Liver (tissue), 9 donors: ENCODE measurements around the gene DRAP1. TPM values are rescaled to one million over a fixed set of nuclear protein-coding genes. Genes with fewer than 3 reads are reported as not detected.

Experiments
- DNase-seq: peaks from one replicate; pipeline ENCODE4 v3.0.0-alpha.2; 2017; ENCODE audit warnings: low spot score
- H3K27ac ChIP-seq, 2 donors: one replicate each; pipeline ENCODE4 v1.7.0; 2013; ENCODE audit warnings: inconsistent platforms in 2 of 2, low read length in 2 of 2, control low read depth in 1 of 2, low read depth in 1 of 2, mild to moderate bottlenecking in 1 of 2
- H3K27me3 ChIP-seq, 4 donors: one replicate each; pipeline versions ENCODE4 v1.6.1 to v1.7.0; 2013; ENCODE audit warnings: low read length in 3 of 4, inconsistent platforms in 1 of 4, mild to moderate bottlenecking in 1 of 4, moderate library complexity in 1 of 4; ENCODE audit not compliant: control insufficient read depth in 4 of 4, insufficient read depth in 4 of 4
- H3K36me3 ChIP-seq, 4 donors: one replicate each; pipeline versions ENCODE4 v1.6.1 to v1.7.0; 2013; ENCODE audit warnings: low read length in 3 of 4, mild to moderate bottlenecking in 3 of 4, low read depth in 1 of 4, moderate library complexity in 1 of 4; ENCODE audit not compliant: control insufficient read depth in 4 of 4, insufficient read depth in 3 of 4
- H3K4me1 ChIP-seq, 4 donors: one replicate each; pipeline versions ENCODE4 v1.6.1 to v1.7.0; 2013; ENCODE audit warnings: low read length in 3 of 4, mild to moderate bottlenecking in 3 of 4, moderate library complexity in 1 of 4; ENCODE audit not compliant: control insufficient read depth in 4 of 4, insufficient read depth in 4 of 4
- H3K4me3 ChIP-seq, 3 donors: one replicate each; pipeline versions ENCODE4 v1.6.1 to v1.7.0; 2013; ENCODE audit warnings: low read length in 3 of 3, control low read depth in 1 of 3, low read depth in 1 of 3, mild to moderate bottlenecking in 1 of 3
- H3K9ac ChIP-seq, 2 donors: one replicate each; pipeline ENCODE4 v1.7.0; 2013; ENCODE audit warnings: low read length in 2 of 2, mild to moderate bottlenecking in 2 of 2, moderate library complexity in 2 of 2, control low read depth in 1 of 2, low read depth in 1 of 2
- H3K9me3 ChIP-seq, 4 donors: one replicate each; pipeline versions ENCODE4 v1.6.1 to v1.7.0; 2013; ENCODE audit warnings: low read length in 3 of 4; ENCODE audit not compliant: control insufficient read depth in 4 of 4
- FOXA1 ChIP-seq: IDR thresholded peaks from 2 replicates; pipeline ENCODE4 v1.6.1; 2016; ENCODE audit warnings: antibody characterized with exemption
- FOXA2 ChIP-seq: IDR thresholded peaks from 2 replicates; pipeline ENCODE4 v1.6.1; 2016; ENCODE audit warnings: antibody characterized with exemption
- HNF4A ChIP-seq, 2 donors: conservative IDR thresholded peaks; 2 replicates each; pipeline ENCODE4 v1.6.1; 2016; ENCODE audit warnings: antibody characterized with exemption in 2 of 2, mild to moderate bottlenecking in 2 of 2
- HNF4G ChIP-seq: IDR thresholded peaks from 2 replicates; pipeline ENCODE4 v1.6.1; 2016; ENCODE audit warnings: antibody characterized with exemption
- JUND ChIP-seq, 2 donors: IDR thresholded peaks; 2 replicates each; pipeline ENCODE4 v1.6.1; 2016; ENCODE audit warnings: antibody characterized with exemption in 2 of 2
- NR2F2 ChIP-seq: IDR thresholded peaks from 2 replicates; pipeline ENCODE4 v1.6.1; 2016; ENCODE audit warnings: antibody characterized with exemption
- RAD21 ChIP-seq, 2 donors: IDR thresholded peaks; 2 replicates each; pipeline ENCODE4 v1.6.1; 2016; ENCODE audit warnings: antibody characterized with exemption in 2 of 2, mild to moderate bottlenecking in 2 of 2
- TAF1 ChIP-seq: conservative IDR thresholded peaks from 2 replicates; pipeline ENCODE4 v1.6.1; 2016; ENCODE audit warnings: antibody characterized with exemption, mild to moderate bottlenecking
- YY1 ChIP-seq: IDR thresholded peaks from 2 replicates; pipeline ENCODE4 v1.6.1; 2016; ENCODE audit warnings: antibody characterized with exemption, mild to moderate bottlenecking
- WGBS: extraction: QIAGEN DNeasy Blood & Tissue Kit; methylation state at CpG from one replicate; pipeline ENCODE4 v1.1.7; 2013; 5-methylcytosine and 5-hydroxymethylcytosine counted together
- polyA plus RNA-seq, 2 donors: library from polyadenylated mRNA; stranded (reverse) in 1 of 2; unstranded in 1 of 2; fragments of 200-250 nt in 1 of 2; fragments of >200 nt in 1 of 2; fragmentation: Nextera tagmentation in 1 of 2; extraction: Ambion mirVana in 1 of 2; gene quantifications; one replicate each; pipeline versions ENCODE4 v1.2.1 to v1.2.3, GENCODE V29; 2013 to 2015
- total RNA-seq, 2 donors: library from RNA; depleted of rRNA; stranded (reverse); fragments of >200 nt; gene quantifications; one replicate each; pipeline ENCODE4 v1.2.3, GENCODE V29; 2014
- TF ChIP-seq, protein P1 (sequence below): IDR thresholded peaks from 2 replicates; pipeline ENCODE4 v1.6.1; 2016; ENCODE audit warnings: antibody characterized with exemption
- TF ChIP-seq, protein P2 (sequence below): IDR thresholded peaks from 2 replicates; pipeline ENCODE4 v1.6.1; 2016; ENCODE audit warnings: antibody characterized with exemption, mild to moderate bottlenecking
- TF ChIP-seq, protein P3 (sequence below): fragments of 150-350 bp; IDR thresholded peaks from 2 replicates; pipeline ENCODE4 v1.5.1; 2017; ENCODE audit warnings: improper control_type of control experiment, low read depth, low read length; ENCODE audit not compliant: missing input control
- TF ChIP-seq, protein P4 (sequence below): IDR thresholded peaks from 2 replicates; pipeline ENCODE4 v1.6.1; 2016; ENCODE audit warnings: antibody characterized with exemption
- TF ChIP-seq, protein P5 (sequence below): IDR thresholded peaks from 2 replicates; pipeline ENCODE4 v1.6.1; 2016; ENCODE audit warnings: antibody characterized with exemption
- donor health status: healthy.
- donor health status: healthy.
- donor health status: healthy.
- donor health status: healthy.
- donor health status: healthy.

The DRAP1 gene
- total and polyA plus RNA-seq, 4 donors, result 18.1 to 57.3 (median 42.3) TPM

DNA sequence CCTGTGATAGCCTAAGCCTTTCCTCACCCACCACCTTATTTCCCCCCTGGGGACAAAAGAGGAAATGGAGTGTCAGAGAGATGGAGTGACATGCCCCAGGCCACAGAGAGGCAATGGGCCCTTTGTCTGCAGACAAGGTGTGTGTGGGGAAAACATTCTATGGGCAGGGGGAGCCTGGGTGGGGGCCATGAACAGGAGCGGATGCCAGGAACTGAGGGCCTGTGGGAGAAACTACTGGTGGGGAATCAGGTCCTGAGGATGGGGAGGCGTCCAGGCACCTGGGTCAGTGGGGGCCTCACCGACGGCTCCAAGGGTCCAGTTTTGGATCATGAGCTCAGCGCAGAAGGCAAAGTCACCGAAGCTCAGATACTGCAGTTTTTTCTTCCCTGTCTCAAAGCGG lies 34.0 kb upstream of the DRAP1 start:
- Histone ChIP-seq H3K36me3 (peaks cover 2 to 12% (median 3%) of the 10 kb centered on the region in 4 donors), H3K27me3 (no peaks in the 10 kb centered on the region), H3K9me3 (no peaks in the 10 kb centered on the region), H3K9ac (no peak overlapping the region), H3K27ac (no peak overlapping the region), H3K4me3 (no peak overlapping the region), H3K4me1 (peaks cover 5 to 34% (median 23%) of the 10 kb centered on the region in 4 donors)
- TF ChIP-seq FOXA1, result no peak
- TF ChIP-seq, protein P1, sequence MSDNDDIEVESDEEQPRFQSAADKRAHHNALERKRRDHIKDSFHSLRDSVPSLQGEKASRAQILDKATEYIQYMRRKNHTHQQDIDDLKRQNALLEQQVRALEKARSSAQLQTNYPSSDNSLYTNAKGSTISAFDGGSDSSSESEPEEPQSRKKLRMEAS, result no peak
- no peak for TF ChIP-seq RAD21 (IDR thresholded peaks at IDR 0.05)
- TF ChIP-seq YY1, result no peak
- DNase-seq, result no peak
- WGBS, result 95% methylated on average over 7 of the region's 7 CpGs

DNA sequence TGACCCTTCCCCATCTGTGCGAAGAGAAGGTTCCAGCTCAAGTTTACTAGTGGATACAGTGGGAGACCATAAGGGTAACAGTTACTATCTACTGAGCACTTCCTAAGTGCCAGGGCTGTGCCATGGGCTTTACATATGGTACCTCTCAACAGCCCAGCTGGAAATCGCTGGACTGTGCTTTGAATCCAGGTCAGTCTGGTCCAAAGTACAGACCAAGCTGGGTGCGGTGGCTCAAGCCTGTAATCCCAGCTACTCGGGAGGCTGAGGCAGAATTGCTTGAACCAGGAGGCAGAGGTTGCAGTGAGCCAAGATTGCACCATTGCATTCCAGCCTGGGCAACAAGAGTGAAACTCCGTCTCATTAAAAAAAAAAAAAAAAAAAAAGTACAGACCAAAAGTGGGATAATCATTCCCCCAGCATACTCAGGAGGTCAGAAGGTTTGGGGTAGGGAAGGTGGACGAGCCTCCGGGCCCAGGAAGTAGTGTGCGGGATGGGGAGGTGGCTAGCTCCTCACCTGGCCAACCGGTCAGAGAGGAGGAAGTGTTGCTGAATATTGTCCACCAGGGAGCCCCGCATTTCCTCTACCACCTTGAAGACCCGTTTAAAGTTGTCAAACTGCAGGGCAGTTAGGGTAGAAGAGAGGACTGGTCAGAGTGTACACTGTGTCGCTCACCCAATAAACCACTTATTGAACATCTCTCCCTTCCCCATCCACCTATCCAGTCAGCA lies 33.3 kb upstream of the DRAP1 start:
- H3K27me3 ChIP-seq, result no peaks in the 10 kb centered on the region
- 84% methylated on average over 12 of the region's 12 CpGs for WGBS
- no peak overlapping the region for H3K27ac ChIP-seq
- H3K9ac ChIP-seq, result no peak overlapping the region
- TF ChIP-seq JUND (IDR thresholded peaks at IDR 0.05), result no peak
- no peak for TF ChIP-seq HNF4A (conservative IDR thresholded peaks at IDR 0.05)
- TF ChIP-seq, protein P1, result no peak
- TF ChIP-seq, protein P2, sequence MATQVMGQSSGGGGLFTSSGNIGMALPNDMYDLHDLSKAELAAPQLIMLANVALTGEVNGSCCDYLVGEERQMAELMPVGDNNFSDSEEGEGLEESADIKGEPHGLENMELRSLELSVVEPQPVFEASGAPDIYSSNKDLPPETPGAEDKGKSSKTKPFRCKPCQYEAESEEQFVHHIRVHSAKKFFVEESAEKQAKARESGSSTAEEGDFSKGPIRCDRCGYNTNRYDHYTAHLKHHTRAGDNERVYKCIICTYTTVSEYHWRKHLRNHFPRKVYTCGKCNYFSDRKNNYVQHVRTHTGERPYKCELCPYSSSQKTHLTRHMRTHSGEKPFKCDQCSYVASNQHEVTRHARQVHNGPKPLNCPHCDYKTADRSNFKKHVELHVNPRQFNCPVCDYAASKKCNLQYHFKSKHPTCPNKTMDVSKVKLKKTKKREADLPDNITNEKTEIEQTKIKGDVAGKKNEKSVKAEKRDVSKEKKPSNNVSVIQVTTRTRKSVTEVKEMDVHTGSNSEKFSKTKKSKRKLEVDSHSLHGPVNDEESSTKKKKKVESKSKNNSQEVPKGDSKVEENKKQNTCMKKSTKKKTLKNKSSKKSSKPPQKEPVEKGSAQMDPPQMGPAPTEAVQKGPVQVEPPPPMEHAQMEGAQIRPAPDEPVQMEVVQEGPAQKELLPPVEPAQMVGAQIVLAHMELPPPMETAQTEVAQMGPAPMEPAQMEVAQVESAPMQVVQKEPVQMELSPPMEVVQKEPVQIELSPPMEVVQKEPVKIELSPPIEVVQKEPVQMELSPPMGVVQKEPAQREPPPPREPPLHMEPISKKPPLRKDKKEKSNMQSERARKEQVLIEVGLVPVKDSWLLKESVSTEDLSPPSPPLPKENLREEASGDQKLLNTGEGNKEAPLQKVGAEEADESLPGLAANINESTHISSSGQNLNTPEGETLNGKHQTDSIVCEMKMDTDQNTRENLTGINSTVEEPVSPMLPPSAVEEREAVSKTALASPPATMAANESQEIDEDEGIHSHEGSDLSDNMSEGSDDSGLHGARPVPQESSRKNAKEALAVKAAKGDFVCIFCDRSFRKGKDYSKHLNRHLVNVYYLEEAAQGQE, result no peak
- TF ChIP-seq, protein P3, sequence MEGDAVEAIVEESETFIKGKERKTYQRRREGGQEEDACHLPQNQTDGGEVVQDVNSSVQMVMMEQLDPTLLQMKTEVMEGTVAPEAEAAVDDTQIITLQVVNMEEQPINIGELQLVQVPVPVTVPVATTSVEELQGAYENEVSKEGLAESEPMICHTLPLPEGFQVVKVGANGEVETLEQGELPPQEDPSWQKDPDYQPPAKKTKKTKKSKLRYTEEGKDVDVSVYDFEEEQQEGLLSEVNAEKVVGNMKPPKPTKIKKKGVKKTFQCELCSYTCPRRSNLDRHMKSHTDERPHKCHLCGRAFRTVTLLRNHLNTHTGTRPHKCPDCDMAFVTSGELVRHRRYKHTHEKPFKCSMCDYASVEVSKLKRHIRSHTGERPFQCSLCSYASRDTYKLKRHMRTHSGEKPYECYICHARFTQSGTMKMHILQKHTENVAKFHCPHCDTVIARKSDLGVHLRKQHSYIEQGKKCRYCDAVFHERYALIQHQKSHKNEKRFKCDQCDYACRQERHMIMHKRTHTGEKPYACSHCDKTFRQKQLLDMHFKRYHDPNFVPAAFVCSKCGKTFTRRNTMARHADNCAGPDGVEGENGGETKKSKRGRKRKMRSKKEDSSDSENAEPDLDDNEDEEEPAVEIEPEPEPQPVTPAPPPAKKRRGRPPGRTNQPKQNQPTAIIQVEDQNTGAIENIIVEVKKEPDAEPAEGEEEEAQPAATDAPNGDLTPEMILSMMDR, result no peak
- no peak for TF ChIP-seq HNF4G
- TF ChIP-seq RAD21 (IDR thresholded peaks at IDR 0.05), result no peak
- no peak for TF ChIP-seq YY1
- TF ChIP-seq NR2F2, result no peak
- TF ChIP-seq, protein P4, sequence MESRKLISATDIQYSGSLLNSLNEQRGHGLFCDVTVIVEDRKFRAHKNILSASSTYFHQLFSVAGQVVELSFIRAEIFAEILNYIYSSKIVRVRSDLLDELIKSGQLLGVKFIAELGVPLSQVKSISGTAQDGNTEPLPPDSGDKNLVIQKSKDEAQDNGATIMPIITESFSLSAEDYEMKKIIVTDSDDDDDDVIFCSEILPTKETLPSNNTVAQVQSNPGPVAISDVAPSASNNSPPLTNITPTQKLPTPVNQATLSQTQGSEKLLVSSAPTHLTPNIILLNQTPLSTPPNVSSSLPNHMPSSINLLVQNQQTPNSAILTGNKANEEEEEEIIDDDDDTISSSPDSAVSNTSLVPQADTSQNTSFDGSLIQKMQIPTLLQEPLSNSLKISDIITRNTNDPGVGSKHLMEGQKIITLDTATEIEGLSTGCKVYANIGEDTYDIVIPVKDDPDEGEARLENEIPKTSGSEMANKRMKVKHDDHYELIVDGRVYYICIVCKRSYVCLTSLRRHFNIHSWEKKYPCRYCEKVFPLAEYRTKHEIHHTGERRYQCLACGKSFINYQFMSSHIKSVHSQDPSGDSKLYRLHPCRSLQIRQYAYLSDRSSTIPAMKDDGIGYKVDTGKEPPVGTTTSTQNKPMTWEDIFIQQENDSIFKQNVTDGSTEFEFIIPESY, result no peak
- TF ChIP-seq FOXA2, result no peak
- TF ChIP-seq TAF1, result no peak
- TF ChIP-seq, protein P5, sequence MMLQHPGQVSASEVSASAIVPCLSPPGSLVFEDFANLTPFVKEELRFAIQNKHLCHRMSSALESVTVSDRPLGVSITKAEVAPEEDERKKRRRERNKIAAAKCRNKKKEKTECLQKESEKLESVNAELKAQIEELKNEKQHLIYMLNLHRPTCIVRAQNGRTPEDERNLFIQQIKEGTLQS, result no peak
- H3K36me3 ChIP-seq, result peaks cover 2 to 12% (median 3%) of the 10 kb centered on the region in 4 donors
- H3K9me3 ChIP-seq, result no peaks in the 10 kb centered on the region
- H3K4me1 ChIP-seq, result peaks cover 5 to 38% (median 25%) of the 10 kb centered on the region in 4 donors
- no peak overlapping the region for H3K4me3 ChIP-seq
- no peak for DNase-seq
